ENCODE measurements around the gene TLL1. TPM values are rescaled to one million over a fixed set of nuclear protein-coding genes. Genes with fewer than 3 reads are reported as not detected.

Gene TLL1
- total and polyA plus RNA-seq, 2 donors (not counting 3 experiments of a cell fraction or from before 2014, with no cell fraction given) = 0.41 to 1.4 TPM

- peaks cover 22% of the 10 kb centered on the region for H3K4me1 ChIP-seq (ENCODE audit: control insufficient read depth, extremely low read depth, insufficient read depth, low read length)
- H3K27me3 ChIP-seq (ENCODE audit: control insufficient read depth in 2 of 2, insufficient read depth in 2 of 2, low read length in 2 of 2) = peaks cover 0 to 2% of the 10 kb centered on the region in 2 experiments
- H4K20me1 ChIP-seq (replicated peaks; ENCODE audit: control insufficient read depth, extremely low read depth, insufficient read depth, low read length) = no peaks in the 10 kb centered on the region
- DNase-seq (ENCODE audit: low read depth, low spot score) (peak; percentile 37), FAIRE-seq (peak; percentile 15)
- H3K79me2 ChIP-seq (ENCODE audit: control insufficient read depth, insufficient read depth, low read length) = no peaks in the 10 kb centered on the region
- no peak overlapping the region for H3K27ac ChIP-seq (ENCODE audit: insufficient read depth, low read depth, low read length)
- intact Hi-C loops (cut with micrococcal nuclease) = loop anchor here (5.0 to 10.0 kb wide), 3 partner anchors 109 to 382 kb away; no protein-coding TSS in a partner anchor
- TF ChIP-seq POLR2A (IDR thresholded peaks at IDR 0.05; ENCODE audit: low read depth, low read length) (no peak), MYC (IDR thresholded peaks at IDR 0.05; ENCODE audit: low read depth, low read length) (no peak), JUN (IDR thresholded peaks at IDR 0.05; ENCODE audit: borderline replicate concordance, insufficient read depth, insufficient read length, low read depth) (no peak), FOS (IDR thresholded peaks at IDR 0.05; ENCODE audit: borderline replicate concordance, insufficient read depth, low read length) (no peak), POLR2AphosphoS5 (IDR thresholded peaks at IDR 0.05; ENCODE audit: insufficient read depth, low read depth, low read length) (no peak), GATA2 (IDR thresholded peaks at IDR 0.05; ENCODE audit: insufficient read depth, insufficient read length, low read depth, low read length) (no peak), CTCF (IDR thresholded peaks at IDR 0.05; ENCODE audit: extremely low read depth in 1 of 2, insufficient read depth in 1 of 2, low read depth in 1 of 2, low read length in 2 of 2) (no peak), EZH2 (IDR thresholded peaks at IDR 0.05; ENCODE audit: borderline replicate concordance, low read depth, low read length, severe bottlenecking) (no peak)
- TF ChIP-seq, protein P1, sequence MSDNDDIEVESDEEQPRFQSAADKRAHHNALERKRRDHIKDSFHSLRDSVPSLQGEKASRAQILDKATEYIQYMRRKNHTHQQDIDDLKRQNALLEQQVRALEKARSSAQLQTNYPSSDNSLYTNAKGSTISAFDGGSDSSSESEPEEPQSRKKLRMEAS (IDR thresholded peaks at IDR 0.05; ENCODE audit: insufficient read depth, insufficient read length) = no peak
- H3K36me3 ChIP-seq (ENCODE audit: control insufficient read depth in 2 of 2, extremely low read depth in 1 of 2, insufficient read depth in 2 of 2, low read length in 2 of 2) = no peaks in the 10 kb centered on the region
- H2AFZ ChIP-seq (ENCODE audit: low read depth, low read length) = peak overlapping the region; percentile 93
- peak overlapping the region; percentile 43 for H3K9ac ChIP-seq (replicated peaks; ENCODE audit: extremely low read depth, insufficient read depth, low read length)
- dilution Hi-C loops (cut with MboI; ENCODE audit: extremely low pct_ligation_motif_present, low sequenced_read_pairs) = no loop called here
- H3K9me3 ChIP-seq (replicated peaks; ENCODE audit: control insufficient read depth, insufficient read depth, low read length) = no peaks in the 10 kb centered on the region
- peak overlapping the region; percentile 98 for H3K4me2 ChIP-seq (ENCODE audit: insufficient read depth, low read length)
- H3K9me1 ChIP-seq (replicated peaks; ENCODE audit: control insufficient read depth, extremely low read depth, insufficient read depth, low read length) = no peaks in the 10 kb centered on the region
- CTCF ChIA-PET = interaction anchor here (0.8 to 2.3 kb wide), 7 partner anchors 8 to 381 kb away, joined by 3 to 16 read pairs (median 3); no protein-coding TSS in a partner anchor
- H3K4me3 ChIP-seq (replicated peaks in 1 of 3; ENCODE audit: insufficient read depth in 1 of 3, low read depth in 1 of 3, low read length in 3 of 3) = peak overlapping the region; percentile 45 to 65 (median 58)
- BruUV-seq (replicated peaks) = TSS peak; percentile 18
- POLR2A ChIA-PET = no interaction called here
Observed at GRCh38 chr4:165874072-165874790, 1.2 kb downstream of the TLL1 start.

Measured in endothelial cell of umbilical vein (primary cell).